ENCODE results near the gene SMPDL3B.
A peak's percentile ranks its signal among the peaks of the same experiment; 100 is the strongest.
"Not testable (repeated sequence)": the region's sequence is repeated elsewhere in the genome, so short reads cannot be mapped to it uniquely, and the experiment has no call there.

SMPDL3B gene

GRCh38 chr1:27971674-27972073 lies 36.9 kb downstream of the SMPDL3B start:
- DNase-seq = no peak

GRCh38 chr1:27972141-27972540 lies 37.3 kb downstream of the SMPDL3B start:
- DNase-seq = no peak

- no peak for DNase-seq
Measured at GRCh38 chr1:27973771-27974416, 39.1 kb downstream of the SMPDL3B start.

- no peak for DNase-seq
Measured at GRCh38 chr1:27974417-27974781, 39.6 kb downstream of the SMPDL3B start.

GRCh38 chr1:27979151-27979858 lies 44.5 kb downstream of the SMPDL3B start:
- no peak for DNase-seq

GRCh38 chr1:27979859-27980201 lies 45.0 kb downstream of the SMPDL3B start:
- no peak for DNase-seq

GRCh38 chr1:27980216-27980845 lies 45.5 kb downstream of the SMPDL3B start:
- no peak for DNase-seq

- no peak for DNase-seq
Measured at GRCh38 chr1:27981145-27981544, 46.3 kb downstream of the SMPDL3B start.

GRCh38 chr1:27990920-27991537 lies 56.2 kb downstream of the SMPDL3B start:
- DNase-seq = no peak

GRCh38 chr1:27992276-27992675 lies 57.5 kb downstream of the SMPDL3B start:
- DNase-seq = peak; percentile 50

GRCh38 chr1:27993241-27993640 lies 58.4 kb downstream of the SMPDL3B start:
- DNase-seq = peak; percentile 27

GRCh38 chr1:27994060-27994459 lies 59.3 kb downstream of the SMPDL3B start:
- DNase-seq = no peak

- not testable (repeated sequence) for DNase-seq
Measured at GRCh38 chr1:27994526-27994925, 59.7 kb downstream of the SMPDL3B start.

GRCh38 chr1:27999055-27999454 lies 64.3 kb downstream of the SMPDL3B start:
- no peak for DNase-seq

GRCh38 chr1:28002600-28002999 lies 67.8 kb downstream of the SMPDL3B start:
- DNase-seq = no peak

- DNase-seq = not testable (repeated sequence)
Measured at GRCh38 chr1:28003117-28003516, 68.3 kb downstream of the SMPDL3B start.

Data from activated CD4-positive, alpha-beta T cell treated with anti-CD3 and anti-CD28 coated beads for 48 hours (primary cell).